ENCODE data around the gene DIP2B.
"Not testable (repeated sequence)": the region's sequence is repeated elsewhere in the genome, so short reads cannot be mapped to it uniquely, and the experiment has no call there.

Gene DIP2B

GRCh38 chr12:50665609-50666008, 160.8 kb downstream of the DIP2B start:
- ChIA-PET CTCF (interaction anchor here (0.6 kb wide), 1 partner anchor 120 kb away, joined by 3 read pairs; no protein-coding TSS in a partner anchor), POLR2A (no interaction called here)
- no peak for DNase-seq (ENCODE audit: extremely low spot score)
- TF ChIP-seq L3MBTL2 (conservative IDR thresholded peaks at IDR 0.05) (no peak), SP1 (IDR thresholded peaks at IDR 0.05) (no peak), ELF4 (IDR thresholded peaks at IDR 0.05) (no peak), HDGF (IDR thresholded peaks at IDR 0.05; ENCODE audit: borderline replicate concordance) (no peak), FOXA1 (IDR thresholded peaks at IDR 0.05) (no peak)

DNA sequence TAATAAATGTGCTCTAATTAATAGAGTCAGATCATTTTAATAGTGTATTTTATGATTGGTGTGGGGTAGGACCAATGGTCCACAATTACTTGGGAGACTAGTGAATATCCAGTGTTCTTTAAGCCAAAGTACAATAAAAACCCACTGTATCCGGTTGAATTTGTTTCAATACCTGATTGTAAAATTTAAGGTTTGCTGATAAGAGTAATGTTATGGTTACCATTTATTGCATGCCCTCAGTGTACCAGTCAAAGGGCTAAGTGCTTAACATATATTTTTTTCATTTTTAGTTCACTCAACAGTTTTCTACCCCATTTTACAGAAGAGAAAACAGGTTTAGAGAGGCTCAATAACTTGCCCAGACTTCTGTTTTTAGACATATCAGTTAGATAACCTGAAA, 161.2 kb downstream of the DIP2B start:
- TF ChIP-seq FOXA1 (IDR thresholded peaks at IDR 0.05) (no peak), L3MBTL2 (conservative IDR thresholded peaks at IDR 0.05) (no peak)
- ChIA-PET POLR2A (no interaction called here), CTCF (interaction anchor here (0.6 kb wide), 1 partner anchor 121 kb away, joined by 3 read pairs; no protein-coding TSS in a partner anchor)
- no peak for DNase-seq (ENCODE audit: extremely low spot score)

- TF ChIP-seq TARDBP (IDR thresholded peaks at IDR 0.05) = no peak
- TF ChIP-seq NFRKB (IDR thresholded peaks at IDR 0.05) = no peak
- TF ChIP-seq FOXK2 (IDR thresholded peaks at IDR 0.05) = no peak
- no peak for TF ChIP-seq SUZ12 (IDR thresholded peaks at IDR 0.05)
- no peak for TF ChIP-seq FOXA1 (IDR thresholded peaks at IDR 0.05)
- TF ChIP-seq L3MBTL2 (conservative IDR thresholded peaks at IDR 0.05) = no peak
- TF ChIP-seq SP1 (IDR thresholded peaks at IDR 0.05) = no peak
- no peak for DNase-seq (ENCODE audit: extremely low spot score)
- POLR2A ChIA-PET = interaction anchor here (1.3 kb wide), 1 partner anchor 13 kb away, joined by 3 read pairs; no protein-coding TSS in a partner anchor
- CTCF ChIA-PET = no interaction called here
These were observed 167.4 kb downstream of the DIP2B start for GRCh38 chr12:50672158-50672557.

GRCh38 chr12:50676756-50677155, 172.0 kb downstream of the DIP2B start:
- no peak for DNase-seq (ENCODE audit: extremely low spot score)
- ChIA-PET CTCF (no interaction called here), POLR2A (no interaction called here)
- TF ChIP-seq NFRKB (IDR thresholded peaks at IDR 0.05) (no peak), FOXK2 (IDR thresholded peaks at IDR 0.05) (no peak), PKNOX1 (IDR thresholded peaks at IDR 0.05) (no peak), SUZ12 (IDR thresholded peaks at IDR 0.05) (no peak), HDGF (IDR thresholded peaks at IDR 0.05; ENCODE audit: borderline replicate concordance) (no peak), ZNF384 (IDR thresholded peaks at IDR 0.05) (no peak), L3MBTL2 (conservative IDR thresholded peaks at IDR 0.05) (no peak), SP1 (IDR thresholded peaks at IDR 0.05) (no peak), FOXA1 (IDR thresholded peaks at IDR 0.05) (no peak), CTBP1 (IDR thresholded peaks at IDR 0.05; ENCODE audit: borderline replicate concordance) (no peak)

DNA sequence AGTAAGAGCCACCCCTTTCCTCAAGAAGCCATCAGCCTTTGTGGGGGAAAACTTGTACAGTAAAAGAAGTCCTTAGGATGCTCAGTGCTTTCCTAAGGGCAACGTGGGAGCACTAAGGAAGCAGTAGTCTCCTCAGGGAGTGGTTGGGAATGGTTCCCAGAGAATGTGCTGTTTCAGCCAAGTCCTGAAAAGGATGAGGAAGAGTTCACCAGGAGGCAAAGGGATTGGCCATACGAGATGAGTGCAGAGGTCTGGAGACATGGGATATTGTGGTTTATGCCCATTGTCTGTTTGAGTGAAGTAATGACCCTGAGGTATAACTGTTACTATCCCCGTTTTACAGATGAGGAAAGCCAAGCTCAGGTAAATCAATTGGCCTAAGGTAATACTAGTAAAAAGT, 173.1 kb downstream of the DIP2B start:
- TF ChIP-seq ZNF384 (IDR thresholded peaks at IDR 0.05) (no peak), FOXM1 (IDR thresholded peaks at IDR 0.05; ENCODE audit: borderline replicate concordance) (no peak), CTBP1 (IDR thresholded peaks at IDR 0.05; ENCODE audit: borderline replicate concordance) (no peak), FOXA1 (IDR thresholded peaks at IDR 0.05) (no peak), ARNT (IDR thresholded peaks at IDR 0.05) (no peak), SP1 (IDR thresholded peaks at IDR 0.05) (no peak), LEF1 (IDR thresholded peaks at IDR 0.05; ENCODE audit: borderline replicate concordance) (no peak)
- POLR2A ChIA-PET = no interaction called here

GRCh38 chr12:50678650-50679365, 174.0 kb downstream of the DIP2B start:
- POLR2A ChIA-PET = no interaction called here
- DNase-seq (ENCODE audit: extremely low spot score) = no peak
- TF ChIP-seq LEF1 (IDR thresholded peaks at IDR 0.05; ENCODE audit: borderline replicate concordance) (no peak), CTBP1 (IDR thresholded peaks at IDR 0.05; ENCODE audit: borderline replicate concordance) (no peak), NFRKB (IDR thresholded peaks at IDR 0.05) (no peak), BHLHE40 (IDR thresholded peaks at IDR 0.05; ENCODE audit: borderline replicate concordance) (no peak), SP1 (IDR thresholded peaks at IDR 0.05) (no peak), PKNOX1 (IDR thresholded peaks at IDR 0.05) (no peak), L3MBTL2 (conservative IDR thresholded peaks at IDR 0.05) (no peak), SUZ12 (IDR thresholded peaks at IDR 0.05) (no peak), FOXA1 (IDR thresholded peaks at IDR 0.05) (no peak), HDGF (IDR thresholded peaks at IDR 0.05; ENCODE audit: borderline replicate concordance) (no peak), ELF4 (IDR thresholded peaks at IDR 0.05) (no peak), FOXK2 (IDR thresholded peaks at IDR 0.05) (no peak), ARNT (IDR thresholded peaks at IDR 0.05) (no peak), TARDBP (IDR thresholded peaks at IDR 0.05) (no peak), FOXM1 (IDR thresholded peaks at IDR 0.05; ENCODE audit: borderline replicate concordance) (no peak), ZNF384 (IDR thresholded peaks at IDR 0.05) (no peak)
- CTCF ChIA-PET = interaction anchor here (0.6 kb wide), 1 partner anchor 9 kb away, joined by 3 read pairs; no protein-coding TSS in a partner anchor

More for the DNA sequence above, 173.1 kb downstream of the DIP2B start:
- no peak for DNase-seq (ENCODE audit: extremely low spot score)
- CTCF ChIA-PET = no interaction called here

DNA sequence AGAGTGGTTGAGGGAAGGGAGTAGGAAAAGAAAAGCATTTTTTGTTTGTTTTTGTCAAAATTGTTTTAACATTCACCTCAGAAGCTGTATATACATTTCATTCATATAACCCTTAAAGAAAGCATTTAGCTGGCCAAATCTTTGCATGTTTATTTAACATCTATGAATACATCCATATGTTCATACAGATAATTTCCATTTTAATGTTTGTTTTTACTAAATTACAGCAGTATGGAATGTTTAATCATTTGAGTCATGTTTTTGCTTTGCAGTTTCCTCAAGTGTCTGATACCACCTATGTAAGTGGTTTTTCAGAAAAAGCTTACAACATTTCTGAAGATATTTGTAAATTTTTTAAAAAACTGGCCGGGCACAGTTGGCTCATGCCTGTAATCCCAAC, 174.8 kb downstream of the DIP2B start:
- ChIA-PET CTCF (no interaction called here), POLR2A (no interaction called here)
- no peak for DNase-seq (ENCODE audit: extremely low spot score)
- TF ChIP-seq ARNT (IDR thresholded peaks at IDR 0.05) (no peak), BHLHE40 (IDR thresholded peaks at IDR 0.05; ENCODE audit: borderline replicate concordance) (no peak), SUZ12 (IDR thresholded peaks at IDR 0.05) (no peak), TARDBP (IDR thresholded peaks at IDR 0.05) (no peak), L3MBTL2 (conservative IDR thresholded peaks at IDR 0.05) (no peak), HDGF (IDR thresholded peaks at IDR 0.05; ENCODE audit: borderline replicate concordance) (no peak), ZNF384 (IDR thresholded peaks at IDR 0.05) (no peak)

GRCh38 chr12:50681064-50681463, 176.3 kb downstream of the DIP2B start:
- POLR2A ChIA-PET; CTCF ChIA-PET; DNase-seq (ENCODE audit: extremely low spot score): not testable (repeated sequence)

Data from HEK293T (cell line).